ENCODE measurements around the gene ADAM22.

ADAM22 gene

DNA sequence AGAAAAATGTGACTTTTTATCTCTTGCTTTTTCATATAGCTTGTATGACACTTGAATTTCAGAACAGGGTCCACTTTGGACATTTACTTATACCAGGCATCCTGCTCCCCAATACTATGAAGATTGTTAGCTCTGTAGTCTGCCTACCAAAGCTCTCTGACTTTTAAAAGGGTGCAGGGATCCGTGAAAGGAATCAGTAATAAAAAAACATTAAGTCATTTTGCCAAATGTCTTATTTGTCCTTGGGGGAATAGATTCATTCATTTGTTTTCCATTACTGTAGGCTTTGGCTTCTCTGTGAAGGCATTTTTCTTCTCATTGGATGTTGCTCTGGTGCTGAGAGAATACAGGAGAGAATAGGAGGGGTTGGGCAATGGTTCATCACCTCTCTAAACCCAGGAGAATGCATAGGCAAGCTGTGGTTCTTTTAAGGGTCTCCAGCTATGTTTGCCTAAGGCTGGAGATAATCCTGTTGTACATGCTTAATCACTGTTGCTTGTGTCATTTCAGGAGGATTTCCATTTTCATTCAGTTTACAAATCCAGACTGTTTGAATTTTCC is 182.3 kb downstream of the ADAM22 start:
- DNase-seq, result no peak
- Histone ChIP-seq H3K4me3 (ENCODE audit: low read depth, low read length) (no peak overlapping the region), H3K36me3 (no peaks in the 10 kb centered on the region), H3K27me3 (no peaks in the 10 kb centered on the region), H3K9me3 (no peaks in the 10 kb centered on the region), H3K4me1 (no peaks in the 10 kb centered on the region)
- TF ChIP-seq, protein P1, sequence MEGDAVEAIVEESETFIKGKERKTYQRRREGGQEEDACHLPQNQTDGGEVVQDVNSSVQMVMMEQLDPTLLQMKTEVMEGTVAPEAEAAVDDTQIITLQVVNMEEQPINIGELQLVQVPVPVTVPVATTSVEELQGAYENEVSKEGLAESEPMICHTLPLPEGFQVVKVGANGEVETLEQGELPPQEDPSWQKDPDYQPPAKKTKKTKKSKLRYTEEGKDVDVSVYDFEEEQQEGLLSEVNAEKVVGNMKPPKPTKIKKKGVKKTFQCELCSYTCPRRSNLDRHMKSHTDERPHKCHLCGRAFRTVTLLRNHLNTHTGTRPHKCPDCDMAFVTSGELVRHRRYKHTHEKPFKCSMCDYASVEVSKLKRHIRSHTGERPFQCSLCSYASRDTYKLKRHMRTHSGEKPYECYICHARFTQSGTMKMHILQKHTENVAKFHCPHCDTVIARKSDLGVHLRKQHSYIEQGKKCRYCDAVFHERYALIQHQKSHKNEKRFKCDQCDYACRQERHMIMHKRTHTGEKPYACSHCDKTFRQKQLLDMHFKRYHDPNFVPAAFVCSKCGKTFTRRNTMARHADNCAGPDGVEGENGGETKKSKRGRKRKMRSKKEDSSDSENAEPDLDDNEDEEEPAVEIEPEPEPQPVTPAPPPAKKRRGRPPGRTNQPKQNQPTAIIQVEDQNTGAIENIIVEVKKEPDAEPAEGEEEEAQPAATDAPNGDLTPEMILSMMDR (IDR thresholded peaks at IDR 0.05; ENCODE audit: low read depth, low read length), result no peak

DNA sequence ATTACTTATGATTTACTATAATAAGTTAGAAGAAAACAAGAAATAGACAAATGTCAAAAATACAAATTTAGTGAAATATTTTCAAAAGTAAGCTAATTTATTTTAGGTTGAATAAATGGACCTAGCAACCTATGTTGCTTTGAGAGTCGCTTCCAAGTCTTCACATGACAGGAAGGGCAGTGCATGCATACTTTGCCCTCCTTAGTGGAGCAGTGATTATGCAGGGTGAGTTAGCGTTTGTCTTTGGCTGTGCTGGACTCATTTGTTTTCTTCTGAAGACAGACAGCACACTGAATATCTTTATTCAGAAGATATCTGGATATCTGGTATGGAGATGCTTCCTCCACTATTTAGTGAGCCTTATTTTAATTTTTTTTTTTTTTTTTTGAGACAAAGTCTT is 183.3 kb downstream of the ADAM22 start:
- H3K27me3 ChIP-seq, result no peaks in the 10 kb centered on the region
- TF ChIP-seq, protein P1 (IDR thresholded peaks at IDR 0.05; ENCODE audit: low read depth, low read length), result no peak
- no peaks in the 10 kb centered on the region for H3K4me1 ChIP-seq
- no peak for DNase-seq
- no peak overlapping the region for H3K4me3 ChIP-seq (ENCODE audit: low read depth, low read length)
- H3K9me3 ChIP-seq, result no peaks in the 10 kb centered on the region
- H3K36me3 ChIP-seq, result no peaks in the 10 kb centered on the region

DNA sequence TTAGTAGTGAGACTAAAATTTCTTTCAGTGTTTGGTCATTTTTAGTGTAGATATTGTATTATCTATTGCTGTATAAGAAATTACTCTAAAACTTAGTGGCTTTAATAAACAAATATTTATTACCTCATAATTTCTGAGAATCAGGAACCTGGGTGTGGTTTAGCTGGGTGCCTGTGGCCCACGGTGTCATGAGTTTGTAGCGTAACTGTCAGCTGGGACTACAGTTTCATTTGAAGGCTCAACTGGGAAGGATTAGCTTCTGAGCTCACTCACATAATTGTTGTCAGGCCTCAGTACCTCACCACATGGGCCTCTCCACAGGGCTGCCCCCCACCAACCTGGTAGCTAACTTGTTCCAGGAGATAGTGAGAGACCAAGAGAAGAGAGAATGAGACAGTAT is 187.3 kb downstream of the ADAM22 start:
- H3K9me3 ChIP-seq, result no peaks in the 10 kb centered on the region
- no peaks in the 10 kb centered on the region for H3K4me1 ChIP-seq
- no peak overlapping the region for H3K4me3 ChIP-seq (ENCODE audit: low read depth, low read length)
- TF ChIP-seq, protein P1 (IDR thresholded peaks at IDR 0.05; ENCODE audit: low read depth, low read length), result no peak
- no peaks in the 10 kb centered on the region for H3K27me3 ChIP-seq
- DNase-seq, result no peak
- H3K36me3 ChIP-seq, result no peaks in the 10 kb centered on the region

DNA sequence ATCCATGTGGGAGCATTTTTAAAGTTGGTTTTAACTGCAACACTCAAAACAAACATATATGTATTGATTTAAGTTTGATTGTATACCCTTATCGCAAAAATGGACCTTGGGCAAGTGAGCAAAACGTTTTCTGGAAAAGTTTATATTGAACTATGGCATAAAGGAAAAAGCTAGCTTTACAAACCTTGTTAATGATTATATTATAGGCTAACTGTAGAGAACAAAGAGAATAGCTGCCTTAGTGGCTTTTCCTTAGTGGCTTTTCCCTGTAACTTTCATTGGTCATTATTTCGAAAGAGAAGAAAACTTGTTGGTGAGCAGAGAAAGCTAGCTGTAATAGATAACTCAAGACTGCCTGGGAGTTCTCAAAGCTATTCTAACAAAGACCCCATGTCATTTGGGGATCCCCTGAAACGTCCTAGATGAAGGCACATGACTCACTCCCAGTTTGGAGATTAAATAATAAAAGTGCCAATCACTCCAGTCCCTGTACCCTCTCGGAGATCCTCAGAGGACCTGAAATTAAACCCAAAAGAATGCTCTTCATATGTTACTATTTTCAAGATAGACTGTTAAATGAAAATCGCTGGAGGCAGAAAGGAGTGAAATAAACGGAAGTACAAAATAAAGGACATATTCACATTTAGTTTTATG is 193.7 kb downstream of the ADAM22 start:
- H3K4me1 ChIP-seq, result no peaks in the 10 kb centered on the region
- no peaks in the 10 kb centered on the region for H3K36me3 ChIP-seq
- TF ChIP-seq, protein P1 (IDR thresholded peaks at IDR 0.05; ENCODE audit: low read depth, low read length), result no peak
- no peak for DNase-seq
- no peak overlapping the region for H3K4me3 ChIP-seq (ENCODE audit: low read depth, low read length)
- H3K27me3 ChIP-seq, result no peaks in the 10 kb centered on the region
- no peaks in the 10 kb centered on the region for H3K9me3 ChIP-seq

DNA sequence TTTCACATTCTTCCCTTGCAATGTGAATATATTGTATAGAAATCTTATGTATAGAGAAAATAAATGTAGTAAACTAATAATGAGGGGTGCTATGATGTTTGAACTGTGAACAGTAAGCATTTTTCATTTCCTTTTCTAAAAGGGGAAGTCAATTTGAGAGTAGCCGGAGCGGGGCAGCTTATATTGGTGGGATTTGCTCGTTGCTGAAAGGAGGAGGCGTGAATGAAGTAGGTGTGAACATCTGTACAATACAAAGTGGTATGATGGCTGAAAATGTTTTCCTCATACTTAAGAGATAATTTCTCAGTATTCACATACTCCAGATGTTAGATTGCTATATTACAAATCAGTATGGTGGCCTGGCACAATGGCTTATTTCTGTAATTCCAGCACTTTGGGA is 198.7 kb downstream of the ADAM22 start:
- TF ChIP-seq, protein P1 (IDR thresholded peaks at IDR 0.05; ENCODE audit: low read depth, low read length), result no peak
- DNase-seq, result no peak
- Histone ChIP-seq H3K4me1 (no peaks in the 10 kb centered on the region), H3K9me3 (no peaks in the 10 kb centered on the region), H3K4me3 (ENCODE audit: low read depth, low read length) (no peak overlapping the region), H3K36me3 (no peaks in the 10 kb centered on the region), H3K27me3 (no peaks in the 10 kb centered on the region)

DNA sequence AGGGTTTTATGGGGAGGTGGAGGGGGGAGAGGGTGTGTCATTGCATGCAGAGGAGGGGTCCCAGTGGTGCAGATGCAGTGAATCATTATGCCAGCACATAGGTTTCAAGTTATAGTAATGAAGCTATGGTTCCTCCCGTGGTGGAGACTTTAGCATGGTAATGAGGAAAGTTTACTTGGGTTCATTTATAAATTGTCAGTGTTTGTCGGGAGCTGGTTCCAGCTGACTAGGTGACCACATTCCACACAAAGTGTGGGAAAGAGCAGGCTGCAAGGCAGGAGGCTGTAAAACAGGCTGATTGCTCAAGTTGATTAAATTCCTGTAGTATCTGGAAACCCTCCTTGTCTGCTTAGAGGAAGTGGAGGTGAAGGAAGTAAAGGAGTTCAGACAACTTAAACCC is 206.9 kb downstream of the ADAM22 start:
- H3K4me3 ChIP-seq (ENCODE audit: low read depth, low read length), result no peak overlapping the region
- DNase-seq, result no peak
- TF ChIP-seq, protein P1 (IDR thresholded peaks at IDR 0.05; ENCODE audit: low read depth, low read length), result no peak

More for the DNA sequence above, 206.9 kb downstream of the ADAM22 start:
- H3K4me1 ChIP-seq, result no peaks in the 10 kb centered on the region
- no peaks in the 10 kb centered on the region; the same call in 1 of the 2 replicates for H3K36me3 ChIP-seq
- no peaks in the 10 kb centered on the region for H3K9me3 ChIP-seq
- no peaks in the 10 kb centered on the region for H3K27me3 ChIP-seq

Measured in BE2C (cell line).